Measurements from ENCODE around the gene ANXA9.

DNA sequence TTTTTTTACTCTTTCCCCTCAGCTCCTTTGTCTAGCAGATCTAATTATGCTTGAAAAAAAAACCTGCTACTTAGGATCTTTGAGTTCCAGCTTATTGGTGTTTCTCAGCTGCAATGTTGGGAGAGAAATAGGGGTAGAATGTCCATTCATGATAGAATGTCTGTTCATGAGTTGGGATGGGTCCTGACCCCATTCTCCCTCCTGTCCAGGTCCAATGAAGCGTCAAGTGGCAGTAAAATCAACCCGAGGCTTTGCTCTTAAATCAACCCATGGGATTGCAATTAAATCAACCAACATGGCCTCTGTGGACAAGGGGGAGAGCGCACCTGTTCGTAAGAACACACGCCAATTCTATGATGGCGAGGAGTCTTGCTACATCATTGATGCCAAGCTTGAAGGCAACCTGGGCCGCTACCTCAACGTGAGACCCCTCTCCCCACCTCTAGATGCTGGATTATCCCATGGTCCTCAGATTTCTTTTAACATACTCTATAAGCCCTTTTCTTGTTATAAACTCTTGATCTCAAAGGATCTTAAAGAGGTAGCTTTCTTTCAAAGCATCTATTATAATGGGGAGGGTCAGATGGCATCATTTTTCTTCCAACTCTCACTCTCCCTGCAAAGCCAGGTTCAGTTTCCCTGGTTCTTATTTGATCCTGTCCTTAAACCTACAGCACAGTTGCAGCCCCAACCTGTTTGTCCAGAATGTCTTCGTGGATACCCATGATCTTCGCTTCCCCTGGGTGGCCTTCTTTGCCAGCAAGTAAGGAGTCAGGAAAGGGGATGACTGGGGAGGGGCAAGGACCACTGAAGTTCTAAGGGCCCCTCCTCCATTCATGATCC lies 18.6 kb upstream of the ANXA9 start:
- no peak; the same call in 1 of the 2 replicates for TF ChIP-seq POLR2AphosphoS5 (IDR thresholded peaks at IDR 0.05; ENCODE audit: low read depth)
- TF ChIP-seq, protein P1, sequence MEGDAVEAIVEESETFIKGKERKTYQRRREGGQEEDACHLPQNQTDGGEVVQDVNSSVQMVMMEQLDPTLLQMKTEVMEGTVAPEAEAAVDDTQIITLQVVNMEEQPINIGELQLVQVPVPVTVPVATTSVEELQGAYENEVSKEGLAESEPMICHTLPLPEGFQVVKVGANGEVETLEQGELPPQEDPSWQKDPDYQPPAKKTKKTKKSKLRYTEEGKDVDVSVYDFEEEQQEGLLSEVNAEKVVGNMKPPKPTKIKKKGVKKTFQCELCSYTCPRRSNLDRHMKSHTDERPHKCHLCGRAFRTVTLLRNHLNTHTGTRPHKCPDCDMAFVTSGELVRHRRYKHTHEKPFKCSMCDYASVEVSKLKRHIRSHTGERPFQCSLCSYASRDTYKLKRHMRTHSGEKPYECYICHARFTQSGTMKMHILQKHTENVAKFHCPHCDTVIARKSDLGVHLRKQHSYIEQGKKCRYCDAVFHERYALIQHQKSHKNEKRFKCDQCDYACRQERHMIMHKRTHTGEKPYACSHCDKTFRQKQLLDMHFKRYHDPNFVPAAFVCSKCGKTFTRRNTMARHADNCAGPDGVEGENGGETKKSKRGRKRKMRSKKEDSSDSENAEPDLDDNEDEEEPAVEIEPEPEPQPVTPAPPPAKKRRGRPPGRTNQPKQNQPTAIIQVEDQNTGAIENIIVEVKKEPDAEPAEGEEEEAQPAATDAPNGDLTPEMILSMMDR (conservative IDR thresholded peaks at IDR 0.05; ENCODE audit: low read depth in 2 of 2), result no peak
- no peak for TF ChIP-seq EZH2phosphoT487 (IDR thresholded peaks at IDR 0.05; ENCODE audit: unreplicated experiment)
- TF ChIP-seq CREB1 (CRISPR knock-in tag; IDR thresholded peaks at IDR 0.05; ENCODE audit: low read depth), result no peak
- TF ChIP-seq EZH2 (IDR thresholded peaks at IDR 0.05; ENCODE audit: low read depth, unreplicated experiment), result no peak
- TF ChIP-seq, protein P2, sequence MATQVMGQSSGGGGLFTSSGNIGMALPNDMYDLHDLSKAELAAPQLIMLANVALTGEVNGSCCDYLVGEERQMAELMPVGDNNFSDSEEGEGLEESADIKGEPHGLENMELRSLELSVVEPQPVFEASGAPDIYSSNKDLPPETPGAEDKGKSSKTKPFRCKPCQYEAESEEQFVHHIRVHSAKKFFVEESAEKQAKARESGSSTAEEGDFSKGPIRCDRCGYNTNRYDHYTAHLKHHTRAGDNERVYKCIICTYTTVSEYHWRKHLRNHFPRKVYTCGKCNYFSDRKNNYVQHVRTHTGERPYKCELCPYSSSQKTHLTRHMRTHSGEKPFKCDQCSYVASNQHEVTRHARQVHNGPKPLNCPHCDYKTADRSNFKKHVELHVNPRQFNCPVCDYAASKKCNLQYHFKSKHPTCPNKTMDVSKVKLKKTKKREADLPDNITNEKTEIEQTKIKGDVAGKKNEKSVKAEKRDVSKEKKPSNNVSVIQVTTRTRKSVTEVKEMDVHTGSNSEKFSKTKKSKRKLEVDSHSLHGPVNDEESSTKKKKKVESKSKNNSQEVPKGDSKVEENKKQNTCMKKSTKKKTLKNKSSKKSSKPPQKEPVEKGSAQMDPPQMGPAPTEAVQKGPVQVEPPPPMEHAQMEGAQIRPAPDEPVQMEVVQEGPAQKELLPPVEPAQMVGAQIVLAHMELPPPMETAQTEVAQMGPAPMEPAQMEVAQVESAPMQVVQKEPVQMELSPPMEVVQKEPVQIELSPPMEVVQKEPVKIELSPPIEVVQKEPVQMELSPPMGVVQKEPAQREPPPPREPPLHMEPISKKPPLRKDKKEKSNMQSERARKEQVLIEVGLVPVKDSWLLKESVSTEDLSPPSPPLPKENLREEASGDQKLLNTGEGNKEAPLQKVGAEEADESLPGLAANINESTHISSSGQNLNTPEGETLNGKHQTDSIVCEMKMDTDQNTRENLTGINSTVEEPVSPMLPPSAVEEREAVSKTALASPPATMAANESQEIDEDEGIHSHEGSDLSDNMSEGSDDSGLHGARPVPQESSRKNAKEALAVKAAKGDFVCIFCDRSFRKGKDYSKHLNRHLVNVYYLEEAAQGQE (IDR thresholded peaks at IDR 0.05; ENCODE audit: unreplicated experiment), result no peak
- no peak for TF ChIP-seq STAT1 (IDR thresholded peaks at IDR 0.05; ENCODE audit: unreplicated experiment)
- TF ChIP-seq, protein P3, sequence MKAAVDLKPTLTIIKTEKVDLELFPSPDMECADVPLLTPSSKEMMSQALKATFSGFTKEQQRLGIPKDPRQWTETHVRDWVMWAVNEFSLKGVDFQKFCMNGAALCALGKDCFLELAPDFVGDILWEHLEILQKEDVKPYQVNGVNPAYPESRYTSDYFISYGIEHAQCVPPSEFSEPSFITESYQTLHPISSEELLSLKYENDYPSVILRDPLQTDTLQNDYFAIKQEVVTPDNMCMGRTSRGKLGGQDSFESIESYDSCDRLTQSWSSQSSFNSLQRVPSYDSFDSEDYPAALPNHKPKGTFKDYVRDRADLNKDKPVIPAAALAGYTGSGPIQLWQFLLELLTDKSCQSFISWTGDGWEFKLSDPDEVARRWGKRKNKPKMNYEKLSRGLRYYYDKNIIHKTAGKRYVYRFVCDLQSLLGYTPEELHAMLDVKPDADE (IDR thresholded peaks at IDR 0.05), result no peak
- no peak for TF ChIP-seq ZNF114 (CRISPR knock-in tag; IDR thresholded peaks at IDR 0.05)
- TF ChIP-seq JUNB (IDR thresholded peaks at IDR 0.05; ENCODE audit: unreplicated experiment), result no peak
- no peak for TF ChIP-seq ZNF331 (CRISPR knock-in tag; IDR thresholded peaks at IDR 0.05; ENCODE audit: low read depth)
- TF ChIP-seq NANOG (IDR thresholded peaks at IDR 0.05; ENCODE audit: borderline replicate concordance), result no peak
- TF ChIP-seq, protein P4, sequence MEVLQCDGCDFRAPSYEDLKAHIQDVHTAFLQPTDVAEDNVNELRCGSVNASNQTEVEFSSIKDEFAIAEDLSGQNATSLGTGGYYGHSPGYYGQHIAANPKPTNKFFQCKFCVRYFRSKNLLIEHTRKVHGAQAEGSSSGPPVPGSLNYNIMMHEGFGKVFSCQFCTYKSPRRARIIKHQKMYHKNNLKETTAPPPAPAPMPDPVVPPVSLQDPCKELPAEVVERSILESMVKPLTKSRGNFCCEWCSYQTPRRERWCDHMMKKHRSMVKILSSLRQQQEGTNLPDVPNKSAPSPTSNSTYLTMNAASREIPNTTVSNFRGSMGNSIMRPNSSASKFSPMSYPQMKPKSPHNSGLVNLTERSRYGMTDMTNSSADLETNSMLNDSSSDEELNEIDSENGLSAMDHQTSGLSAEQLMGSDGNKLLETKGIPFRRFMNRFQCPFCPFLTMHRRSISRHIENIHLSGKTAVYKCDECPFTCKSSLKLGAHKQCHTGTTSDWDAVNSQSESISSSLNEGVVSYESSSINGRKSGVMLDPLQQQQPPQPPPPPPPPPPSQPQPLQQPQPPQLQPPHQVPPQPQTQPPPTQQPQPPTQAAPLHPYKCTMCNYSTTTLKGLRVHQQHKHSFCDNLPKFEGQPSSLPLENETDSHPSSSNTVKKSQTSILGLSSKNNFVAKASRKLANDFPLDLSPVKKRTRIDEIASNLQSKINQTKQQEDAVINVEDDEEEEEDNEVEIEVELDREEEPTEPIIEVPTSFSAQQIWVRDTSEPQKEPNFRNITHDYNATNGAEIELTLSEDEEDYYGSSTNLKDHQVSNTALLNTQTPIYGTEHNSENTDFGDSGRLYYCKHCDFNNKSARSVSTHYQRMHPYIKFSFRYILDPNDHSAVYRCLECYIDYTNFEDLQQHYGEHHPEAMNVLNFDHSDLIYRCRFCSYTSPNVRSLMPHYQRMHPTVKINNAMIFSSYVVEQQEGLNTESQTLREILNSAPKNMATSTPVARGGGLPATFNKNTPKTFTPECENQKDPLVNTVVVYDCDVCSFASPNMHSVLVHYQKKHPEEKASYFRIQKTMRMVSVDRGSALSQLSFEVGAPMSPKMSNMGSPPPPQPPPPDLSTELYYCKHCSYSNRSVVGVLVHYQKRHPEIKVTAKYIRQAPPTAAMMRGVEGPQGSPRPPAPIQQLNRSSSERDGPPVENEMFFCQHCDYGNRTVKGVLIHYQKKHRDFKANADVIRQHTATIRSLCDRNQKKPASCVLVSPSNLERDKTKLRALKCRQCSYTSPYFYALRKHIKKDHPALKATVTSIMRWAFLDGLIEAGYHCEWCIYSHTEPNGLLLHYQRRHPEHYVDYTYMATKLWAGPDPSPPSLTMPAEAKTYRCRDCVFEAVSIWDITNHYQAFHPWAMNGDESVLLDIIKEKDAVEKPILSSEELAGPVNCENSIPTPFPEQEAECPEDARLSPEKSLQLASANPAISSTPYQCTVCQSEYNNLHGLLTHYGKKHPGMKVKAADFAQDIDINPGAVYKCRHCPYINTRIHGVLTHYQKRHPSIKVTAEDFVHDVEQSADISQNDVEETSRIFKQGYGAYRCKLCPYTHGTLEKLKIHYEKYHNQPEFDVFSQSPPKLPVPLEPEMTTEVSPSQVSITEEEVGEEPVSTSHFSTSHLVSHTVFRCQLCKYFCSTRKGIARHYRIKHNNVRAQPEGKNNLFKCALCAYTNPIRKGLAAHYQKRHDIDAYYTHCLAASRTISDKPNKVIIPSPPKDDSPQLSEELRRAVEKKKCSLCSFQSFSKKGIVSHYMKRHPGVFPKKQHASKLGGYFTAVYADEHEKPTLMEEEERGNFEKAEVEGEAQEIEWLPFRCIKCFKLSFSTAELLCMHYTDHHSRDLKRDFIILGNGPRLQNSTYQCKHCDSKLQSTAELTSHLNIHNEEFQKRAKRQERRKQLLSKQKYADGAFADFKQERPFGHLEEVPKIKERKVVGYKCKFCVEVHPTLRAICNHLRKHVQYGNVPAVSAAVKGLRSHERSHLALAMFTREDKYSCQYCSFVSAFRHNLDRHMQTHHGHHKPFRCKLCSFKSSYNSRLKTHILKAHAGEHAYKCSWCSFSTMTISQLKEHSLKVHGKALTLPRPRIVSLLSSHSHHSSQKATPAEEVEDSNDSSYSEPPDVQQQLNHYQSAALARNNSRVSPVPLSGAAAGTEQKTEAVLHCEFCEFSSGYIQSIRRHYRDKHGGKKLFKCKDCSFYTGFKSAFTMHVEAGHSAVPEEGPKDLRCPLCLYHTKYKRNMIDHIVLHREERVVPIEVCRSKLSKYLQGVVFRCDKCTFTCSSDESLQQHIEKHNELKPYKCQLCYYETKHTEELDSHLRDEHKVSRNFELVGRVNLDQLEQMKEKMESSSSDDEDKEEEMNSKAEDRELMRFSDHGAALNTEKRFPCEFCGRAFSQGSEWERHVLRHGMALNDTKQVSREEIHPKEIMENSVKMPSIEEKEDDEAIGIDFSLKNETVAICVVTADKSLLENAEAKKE (CRISPR knock-in tag; IDR thresholded peaks at IDR 0.05), result no peak
